ENCODE measurements around the gene DCAF4. TPM values are rescaled to one million over a fixed set of nuclear protein-coding genes. Genes with fewer than 3 reads are reported as not detected.

Gene DCAF4
- total RNA-seq, 4 donors from 2014 or later, result 9.0 to 22.6 (median 19.8) TPM

DNA sequence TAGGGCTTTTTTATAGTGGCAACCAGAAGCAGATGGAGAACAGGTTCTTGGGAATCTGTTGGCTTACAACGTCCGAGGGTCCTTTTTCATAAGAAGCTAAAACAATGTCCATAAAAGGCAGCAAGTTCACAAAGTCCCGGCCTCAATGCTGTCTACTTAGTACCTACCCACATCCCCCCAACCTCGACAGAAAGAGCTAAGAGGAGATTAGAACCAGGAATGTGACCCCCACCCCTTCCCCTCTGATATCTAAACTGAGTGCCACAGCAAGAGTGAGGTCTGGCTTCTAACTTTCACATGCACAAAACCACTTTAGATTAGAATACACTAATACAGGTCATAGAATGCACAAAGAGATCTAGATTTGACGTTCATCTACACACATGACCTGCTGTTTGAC is 36.9 kb upstream of the DCAF4 start:
- no peaks in the 10 kb centered on the region for H3K9me3 ChIP-seq
- no peak overlapping the region for H3K4me3 ChIP-seq
- no peaks in the 10 kb centered on the region for H3K36me3 ChIP-seq
- no peak for ATAC-seq
- peaks cover 0 to 26% (median 0%) of the 10 kb centered on the region in 3 donors for H3K4me1 ChIP-seq
- peaks cover 34% of the 10 kb centered on the region for H3K27me3 ChIP-seq
- H3K27ac ChIP-seq, result no peak overlapping the region
- no peak for TF ChIP-seq POLR2AphosphoS5 (IDR thresholded peaks at IDR 0.05)
- TF ChIP-seq, protein P1, sequence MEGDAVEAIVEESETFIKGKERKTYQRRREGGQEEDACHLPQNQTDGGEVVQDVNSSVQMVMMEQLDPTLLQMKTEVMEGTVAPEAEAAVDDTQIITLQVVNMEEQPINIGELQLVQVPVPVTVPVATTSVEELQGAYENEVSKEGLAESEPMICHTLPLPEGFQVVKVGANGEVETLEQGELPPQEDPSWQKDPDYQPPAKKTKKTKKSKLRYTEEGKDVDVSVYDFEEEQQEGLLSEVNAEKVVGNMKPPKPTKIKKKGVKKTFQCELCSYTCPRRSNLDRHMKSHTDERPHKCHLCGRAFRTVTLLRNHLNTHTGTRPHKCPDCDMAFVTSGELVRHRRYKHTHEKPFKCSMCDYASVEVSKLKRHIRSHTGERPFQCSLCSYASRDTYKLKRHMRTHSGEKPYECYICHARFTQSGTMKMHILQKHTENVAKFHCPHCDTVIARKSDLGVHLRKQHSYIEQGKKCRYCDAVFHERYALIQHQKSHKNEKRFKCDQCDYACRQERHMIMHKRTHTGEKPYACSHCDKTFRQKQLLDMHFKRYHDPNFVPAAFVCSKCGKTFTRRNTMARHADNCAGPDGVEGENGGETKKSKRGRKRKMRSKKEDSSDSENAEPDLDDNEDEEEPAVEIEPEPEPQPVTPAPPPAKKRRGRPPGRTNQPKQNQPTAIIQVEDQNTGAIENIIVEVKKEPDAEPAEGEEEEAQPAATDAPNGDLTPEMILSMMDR (IDR thresholded peaks at IDR 0.05), result no peak
- 53 to 57% methylated on average over 5 of the region's 5 CpGs for WGBS, 2 donors (ENCODE audit: low coverage in 1 of 2)

DNA sequence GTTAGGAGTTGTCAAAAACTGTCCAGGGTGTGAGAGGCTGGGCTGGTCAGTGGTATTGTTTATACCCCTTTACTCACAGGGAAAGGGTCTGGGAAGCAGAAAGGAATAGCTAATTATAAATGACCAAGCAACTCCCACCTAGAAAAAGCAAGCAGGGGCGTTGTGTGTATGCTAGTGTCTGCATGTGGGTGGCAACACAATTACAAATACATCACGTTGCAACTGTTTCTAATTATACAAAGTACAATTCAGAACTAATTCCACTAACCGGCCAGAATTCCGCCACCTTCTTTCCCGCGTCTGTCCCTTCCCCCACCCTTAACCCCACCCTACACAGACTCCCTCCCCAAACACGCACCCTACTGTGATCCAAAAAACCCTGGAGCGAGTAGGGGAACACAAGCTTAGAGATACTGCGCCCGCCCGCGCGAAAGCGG is 34.6 kb upstream of the DCAF4 start:
- 0 to 1% methylated on average over 6 to 12 of the region's 14 CpGs for WGBS, 2 donors (ENCODE audit: low coverage in 1 of 2)
- Histone ChIP-seq H3K9me3 (no peaks in the 10 kb centered on the region), H3K36me3 (no peaks in the 10 kb centered on the region), H3K27ac (peak overlapping the region in 1 of 4 donors; percentile 79), H3K4me3 (peak overlapping the region; percentile 72 to 89), H3K27me3 (peaks cover 44% of the 10 kb centered on the region), H3K4me1 (peaks cover 0 to 37% (median 3%) of the 10 kb centered on the region in 3 donors)
- TF ChIP-seq, protein P1 (IDR thresholded peaks at IDR 0.05), result no peak
- TF ChIP-seq POLR2AphosphoS5 (IDR thresholded peaks at IDR 0.05) (no peak), POLR2A (IDR thresholded peaks at IDR 0.05) (no peak), EP300 (IDR thresholded peaks at IDR 0.05) (no peak)
- no peak for ATAC-seq

DNA sequence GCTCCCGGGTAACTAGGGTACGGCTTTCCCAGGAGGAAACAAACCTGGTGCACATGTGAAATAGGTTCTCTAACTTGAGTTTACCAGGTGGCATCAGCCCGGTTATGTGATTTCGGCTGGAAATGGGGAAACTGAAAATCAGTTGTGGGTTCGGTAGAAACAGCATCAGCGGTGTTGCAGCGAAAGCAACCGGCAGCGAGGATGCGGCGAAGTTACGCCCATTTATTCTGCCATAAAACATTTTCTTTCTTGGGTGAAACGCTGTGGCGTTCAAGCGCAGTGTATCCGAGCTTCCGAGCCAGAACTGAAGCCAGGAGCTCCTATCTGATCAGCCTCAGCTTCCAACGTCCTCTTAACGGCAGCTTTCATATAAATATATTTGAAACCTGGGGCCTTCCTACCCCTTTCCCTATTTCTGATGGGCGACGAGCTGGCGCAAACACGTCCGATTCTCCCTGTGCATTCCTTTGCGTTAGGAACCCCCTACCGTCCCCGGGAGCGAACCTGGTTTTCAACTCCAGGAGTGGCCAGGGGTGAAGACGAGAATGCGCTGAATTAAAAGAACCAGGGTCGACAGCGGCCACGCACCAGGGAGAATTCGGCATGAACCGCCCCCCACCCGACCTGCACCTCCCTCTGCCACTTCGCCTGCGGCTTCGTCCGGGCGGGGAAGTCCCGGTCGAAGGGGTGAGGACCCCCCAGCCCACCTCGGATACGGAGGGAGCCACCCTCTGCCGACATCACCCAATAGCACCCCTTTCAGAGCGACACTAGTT is 34.0 kb upstream of the DCAF4 start:
- TF ChIP-seq POLR2AphosphoS5 (IDR thresholded peaks at IDR 0.05) (no peak), EP300 (IDR thresholded peaks at IDR 0.05) (no peak), POLR2A (IDR thresholded peaks at IDR 0.05) (no peak)
- TF ChIP-seq, protein P1 (IDR thresholded peaks at IDR 0.05), result no peak
- Histone ChIP-seq H3K4me1 (peaks cover 0 to 37% (median 3%) of the 10 kb centered on the region in 3 donors), H3K27me3 (peaks cover 44% of the 10 kb centered on the region), H3K27ac (peak overlapping the region in 2 of 4 donors; percentile 79), H3K9me3 (no peaks in the 10 kb centered on the region), H3K4me3 (peak overlapping the region; percentile 72 to 89), H3K36me3 (no peaks in the 10 kb centered on the region)
- no peak for ATAC-seq
- WGBS, 2 donors (ENCODE audit: low coverage in 1 of 2), result 0% methylated on average over 6 to 17 of the region's 47 CpGs

DNA sequence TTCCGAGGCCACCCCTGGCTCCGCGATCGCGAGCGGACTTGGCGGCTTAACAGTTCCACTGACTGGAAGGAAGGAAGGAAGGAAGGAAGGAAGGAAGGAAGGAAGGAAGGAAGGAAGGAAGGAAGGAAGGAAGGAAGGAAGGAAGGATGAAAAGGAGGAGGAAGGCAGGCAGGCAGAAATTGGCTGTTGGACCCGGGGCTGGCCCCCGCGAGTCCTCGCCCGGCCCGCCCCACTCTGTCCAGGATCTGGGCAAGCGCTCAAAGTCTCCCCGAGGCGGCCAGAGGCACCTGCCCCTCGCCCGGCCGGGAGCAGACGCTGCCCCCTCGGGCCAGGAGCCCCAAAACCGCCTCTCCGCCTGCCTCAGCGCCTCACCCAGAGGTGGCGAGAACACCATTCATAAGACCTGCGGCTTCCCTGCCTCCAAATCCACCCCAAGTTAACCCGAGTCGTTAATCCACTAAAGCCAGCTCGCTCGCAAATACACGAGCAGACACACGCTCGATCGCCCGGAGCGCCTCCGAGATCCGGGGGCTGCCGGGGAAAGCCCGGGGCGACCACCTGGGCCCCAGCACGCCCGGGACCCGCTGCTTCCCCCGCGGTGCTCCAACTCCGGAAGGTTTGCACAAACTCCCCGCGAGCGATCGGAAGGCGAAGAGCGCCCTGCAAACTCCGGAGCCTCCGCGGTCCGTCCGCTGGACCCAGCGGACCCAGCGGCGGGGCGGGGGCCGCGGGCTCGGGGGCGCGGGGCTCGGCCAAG is 33.2 kb upstream of the DCAF4 start:
- H3K27ac ChIP-seq, result peak overlapping the region in 3 of 4 donors; percentile 59 to 79 (median 79)
- TF ChIP-seq POLR2A (IDR thresholded peaks at IDR 0.05) (no peak), EP300 (IDR thresholded peaks at IDR 0.05) (no peak), POLR2AphosphoS5 (IDR thresholded peaks at IDR 0.05) (no peak)
- TF ChIP-seq, protein P1 (IDR thresholded peaks at IDR 0.05), result no peak
- no peaks in the 10 kb centered on the region for H3K9me3 ChIP-seq

More for the DNA sequence above, 33.2 kb upstream of the DCAF4 start:
- H3K4me3 ChIP-seq, result peak overlapping the region; percentile 72 to 89
- no peaks in the 10 kb centered on the region for H3K36me3 ChIP-seq
- peaks cover 0 to 37% (median 3%) of the 10 kb centered on the region in 3 donors for H3K4me1 ChIP-seq
- ATAC-seq, result peak; percentile 26
- peaks cover 44% of the 10 kb centered on the region for H3K27me3 ChIP-seq
- WGBS, 2 donors (ENCODE audit: low coverage in 1 of 2), result no CpG with 5 or more reads among the region's 68 CpGs

All from gastroesophageal sphincter (tissue), 4 donors.